GM12865 (cell line): ENCODE data around the gene CR1L.
"Not testable (repeated sequence)": the region's sequence is repeated elsewhere in the genome, so short reads cannot be mapped to it uniquely, and the experiment has no call there.

Source experiments
- DNase-seq: peaks from one replicate; pipeline ENCODE4 v3.0.0; 2010; ENCODE audit warnings: low read depth
- H3K4me3 ChIP-seq: 2 replicates; pipeline ENCODE4 v1.5.1; 2011; ENCODE audit warnings: mild to moderate bottlenecking, low read depth, low read length, control low read depth
- CTCF ChIP-seq: IDR thresholded peaks from 2 replicates; pipeline ENCODE4 v1.5.1; 2011; ENCODE audit warnings: low read length, control low read depth, low read depth, inconsistent platforms; ENCODE audit not compliant: insufficient read depth; ENCODE audit errors: missing control alignments

The CR1L gene

GRCh38 chr1:207748737-207749528 lies 104.0 kb downstream of the CR1L start:
- no peak overlapping the region for H3K4me3 ChIP-seq
- no peak for DNase-seq
- no peak for TF ChIP-seq CTCF

GRCh38 chr1:207750631-207751305 lies 105.8 kb downstream of the CR1L start:
- H3K4me3 ChIP-seq, result peak overlapping the region; percentile 82
- DNase-seq, result no peak
- TF ChIP-seq CTCF, result no peak

GRCh38 chr1:207751463-207751789 lies 106.5 kb downstream of the CR1L start:
- DNase-seq, result not testable (repeated sequence)

GRCh38 chr1:207751790-207752455 lies 107.0 kb downstream of the CR1L start, which contains the start of gene CD46:
Gene CD46 (plus strand): TSS chr1:207752054. CDS start chr1:207752213, 159 bp downstream.
- no peak for TF ChIP-seq CTCF
- peak within 1 kb of the TSS; percentile 82 for H3K4me3 ChIP-seq

More at GRCh38 chr1:207751463-207751789, 106.5 kb downstream of the CR1L start:
- peak overlapping the region; percentile 82 for H3K4me3 ChIP-seq

GRCh38 chr1:207752456-207752998 lies 107.6 kb downstream of the CR1L start:
- TF ChIP-seq CTCF, result no peak
- peak; percentile 40 for DNase-seq
- peak overlapping the region; percentile 82 for H3K4me3 ChIP-seq

More at GRCh38 chr1:207751790-207752455, 107.0 kb downstream of the CR1L start, which contains the start of gene CD46:
- DNase-seq, result peak; percentile 96

GRCh38 chr1:207753611-207754010 lies 108.7 kb downstream of the CR1L start:
- no peak for TF ChIP-seq CTCF
- peak overlapping the region; percentile 82 for H3K4me3 ChIP-seq

GRCh38 chr1:207754011-207754410 lies 109.1 kb downstream of the CR1L start:
- TF ChIP-seq CTCF, result no peak
- no peak for DNase-seq
- no peak overlapping the region for H3K4me3 ChIP-seq

More at GRCh38 chr1:207753611-207754010, 108.7 kb downstream of the CR1L start:
- DNase-seq, result no peak
